SK-N-DZ (cell line): ENCODE results near the gene OGFOD2.
A peak's percentile ranks its signal among the peaks of the same experiment; 100 is the strongest.
"Not testable (repeated sequence)": the region's sequence is repeated elsewhere in the genome, so short reads cannot be mapped to it uniquely, and the experiment has no call there.

ENCODE experiments used
- DNase-seq: peaks from one replicate; pipeline ENCODE4 v3.0.0-alpha.2; 2015; ENCODE audit warnings: low spot score

The OGFOD2 gene

DNA sequence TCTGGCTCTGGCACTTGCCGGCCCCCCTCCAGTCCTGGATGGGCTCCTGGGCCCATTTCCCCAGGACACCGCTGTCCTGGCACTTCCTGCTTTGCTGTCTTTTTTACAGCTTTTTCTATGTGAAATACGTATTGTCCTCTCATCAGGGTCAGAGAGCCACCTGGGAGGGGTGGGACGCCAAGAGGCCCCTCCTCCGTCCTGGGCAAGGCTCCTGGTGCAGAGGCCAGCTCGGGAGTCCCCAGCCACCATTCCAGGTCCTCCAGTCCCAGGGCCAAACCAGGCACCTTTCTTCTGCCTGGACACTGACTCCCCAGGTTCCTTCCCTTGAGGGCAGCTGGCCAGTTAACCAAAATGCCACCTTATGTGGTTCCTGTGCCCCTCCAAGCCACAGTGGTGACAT is 28.2 kb downstream of the OGFOD2 start:
- DNase-seq, result no peak

DNA sequence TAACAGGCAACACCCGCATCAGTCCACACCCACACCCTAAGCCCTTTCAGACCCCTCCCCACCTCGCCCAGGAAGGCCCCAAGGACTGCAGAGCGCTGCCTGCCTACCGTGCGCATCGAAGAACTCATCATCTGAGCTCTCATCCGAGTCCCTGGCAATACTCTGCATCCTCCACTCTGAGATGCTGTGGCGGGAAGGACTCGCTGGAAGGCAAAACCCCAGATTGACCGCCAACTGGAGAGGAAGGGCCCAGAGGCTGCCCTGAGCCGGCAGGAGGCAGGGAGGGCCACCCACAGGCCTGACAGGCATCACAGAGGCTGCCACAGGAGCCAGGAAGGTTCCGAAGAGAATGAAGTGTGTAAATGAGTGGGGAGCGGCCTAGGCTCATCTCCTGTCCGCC is 29.2 kb downstream of the OGFOD2 start:
- DNase-seq, result no peak

DNA sequence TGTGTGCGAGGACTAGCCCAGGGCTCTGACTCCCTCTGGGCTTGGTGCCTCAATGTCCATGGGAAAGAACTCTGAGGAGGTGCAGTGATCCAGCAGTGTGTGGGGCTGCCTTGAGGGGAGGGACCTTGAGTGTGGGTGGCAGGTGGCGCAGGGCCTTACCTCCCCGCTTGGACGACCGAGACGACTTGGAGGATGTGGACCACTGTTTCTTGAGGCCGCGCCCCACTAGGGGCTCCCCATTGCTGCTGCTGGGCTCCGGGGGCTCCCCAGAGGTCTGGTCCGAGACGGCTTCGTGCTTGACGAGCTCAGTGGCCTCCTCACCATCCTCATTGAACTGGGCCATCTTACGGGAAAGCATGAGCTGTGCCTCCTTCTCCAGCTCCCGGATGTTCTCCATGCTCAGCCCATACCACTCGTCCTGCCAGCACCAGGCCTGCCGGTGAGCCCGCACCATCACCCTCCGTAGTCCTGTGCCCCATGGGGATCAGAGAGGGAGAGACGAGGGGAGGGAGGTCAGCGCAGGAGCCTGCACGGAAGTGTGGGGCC is 30.1 kb downstream of the OGFOD2 start:
- no peak for DNase-seq

DNA sequence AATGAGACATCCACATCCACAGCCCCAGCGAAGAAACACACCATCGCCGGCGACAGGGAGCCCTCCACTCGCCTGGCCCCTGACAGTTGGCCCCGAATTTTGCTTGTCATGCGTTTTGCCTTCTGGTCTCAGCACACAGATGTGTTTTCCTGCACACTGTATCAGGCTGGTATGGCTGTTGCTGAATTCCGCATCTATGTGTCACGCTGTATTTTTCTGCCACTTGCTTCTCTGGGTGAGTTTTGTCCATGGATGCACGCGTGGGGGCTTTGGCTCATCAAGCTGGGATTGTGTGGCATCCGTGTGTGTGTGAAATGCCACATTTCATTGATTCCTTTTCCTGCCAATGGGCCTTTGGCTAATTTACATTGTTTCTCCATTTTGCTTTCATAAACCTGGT is 31.9 kb downstream of the OGFOD2 start:
- DNase-seq, result no peak

DNA sequence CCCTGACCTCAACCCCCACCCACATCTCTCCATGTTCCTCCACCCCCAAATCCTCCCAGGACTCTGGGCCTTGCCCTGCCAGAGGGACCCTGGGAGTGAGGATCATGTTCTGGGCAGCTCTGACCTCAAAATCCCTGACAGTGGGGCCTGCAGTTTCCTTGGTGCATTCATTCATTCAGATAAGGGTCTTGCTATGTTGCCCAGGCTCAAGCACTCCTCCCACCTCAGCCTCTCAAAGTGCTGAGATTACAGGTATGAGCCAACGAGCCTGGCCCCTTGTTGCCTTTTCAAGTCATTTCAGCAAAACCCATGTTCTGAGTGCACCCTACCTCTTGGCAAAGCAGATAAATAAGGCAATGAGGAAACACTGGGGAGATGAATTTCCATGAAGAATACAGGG is 35.1 kb downstream of the OGFOD2 start:
- DNase-seq, result no peak

DNA sequence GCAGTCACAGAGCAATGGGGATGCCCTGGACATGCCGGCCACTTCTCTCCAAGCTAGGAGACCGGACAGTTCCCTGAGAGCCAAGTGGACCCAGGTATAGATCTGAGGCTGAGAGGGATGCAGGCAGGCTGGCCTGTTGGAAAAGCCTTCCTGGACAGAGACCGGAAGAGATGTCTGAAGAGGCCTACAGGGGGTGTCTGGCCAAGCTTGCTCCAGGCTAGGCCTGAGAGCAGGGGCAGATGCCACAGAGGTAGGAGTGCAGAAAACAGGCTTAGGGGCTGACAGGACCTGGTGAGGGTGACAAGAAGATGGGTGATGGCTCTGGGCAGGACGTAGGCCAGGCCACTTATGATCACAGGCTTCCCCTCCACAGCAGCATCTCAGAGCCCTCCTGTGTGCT is 35.6 kb downstream of the OGFOD2 start:
- DNase-seq, result peak; percentile 72

DNA sequence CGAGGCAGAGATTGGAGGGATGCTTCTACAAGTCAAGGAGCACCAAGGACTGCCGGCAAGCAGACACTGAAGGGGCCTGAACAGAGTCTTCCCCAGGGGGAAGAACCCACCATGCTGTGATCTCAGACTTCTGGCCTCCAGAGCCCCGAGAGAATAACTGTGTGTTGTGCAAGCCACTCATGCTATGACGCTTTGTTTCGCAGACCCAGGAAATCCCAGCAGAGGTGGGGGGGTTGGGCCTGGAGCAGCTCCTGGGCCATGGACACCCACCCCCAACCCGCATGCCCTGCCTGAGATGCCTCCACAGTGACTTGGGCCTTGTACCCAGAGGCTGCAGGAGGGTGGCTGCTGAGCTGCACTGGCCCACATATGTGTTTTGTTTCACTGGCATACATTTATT is 36.7 kb downstream of the OGFOD2 start:
- no peak for DNase-seq

DNA sequence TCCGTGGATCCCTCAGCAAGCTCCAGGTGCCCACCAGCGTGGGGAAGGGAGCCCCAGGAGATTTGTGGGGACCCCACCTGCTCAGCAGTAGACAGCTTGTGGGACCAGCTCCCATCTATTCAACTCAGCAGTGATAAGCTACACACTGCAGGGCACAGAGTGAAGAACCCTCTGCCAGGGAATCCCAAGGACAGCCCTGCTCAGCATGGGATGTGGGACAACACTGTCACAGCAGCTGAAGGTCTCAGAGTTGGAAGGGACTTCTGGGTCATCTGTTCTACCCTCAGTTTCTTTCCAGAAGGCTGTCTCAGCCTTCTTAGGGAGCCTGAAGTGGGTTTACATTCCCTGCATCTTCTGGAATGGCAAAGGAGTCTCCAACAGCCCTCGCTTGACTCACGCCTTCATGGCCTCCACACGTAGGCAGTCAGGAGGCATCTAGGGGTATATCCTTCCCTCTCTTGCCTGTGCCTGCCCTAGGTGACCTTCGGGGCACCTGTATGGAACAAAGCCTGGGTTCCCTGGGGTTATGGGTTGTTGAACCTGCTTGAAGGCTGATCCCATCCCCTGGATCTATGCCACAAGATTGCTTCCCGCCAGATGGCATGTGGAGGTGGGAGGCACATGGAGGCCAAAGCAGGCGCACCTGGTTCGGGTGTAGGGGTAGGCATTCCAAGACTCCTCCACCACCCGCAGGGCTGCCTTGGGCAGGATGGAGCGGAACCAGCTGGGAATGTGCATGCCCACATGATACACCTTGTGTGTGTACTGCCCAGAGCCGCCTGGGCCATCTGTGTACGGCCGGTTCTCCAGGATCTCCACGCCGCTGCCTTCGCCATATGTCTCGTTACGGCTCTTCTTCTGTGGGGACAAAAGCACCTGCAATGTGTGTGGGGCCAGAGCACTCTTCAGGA is 38.4 kb downstream of the OGFOD2 start:
- DNase-seq, result no peak

DNA sequence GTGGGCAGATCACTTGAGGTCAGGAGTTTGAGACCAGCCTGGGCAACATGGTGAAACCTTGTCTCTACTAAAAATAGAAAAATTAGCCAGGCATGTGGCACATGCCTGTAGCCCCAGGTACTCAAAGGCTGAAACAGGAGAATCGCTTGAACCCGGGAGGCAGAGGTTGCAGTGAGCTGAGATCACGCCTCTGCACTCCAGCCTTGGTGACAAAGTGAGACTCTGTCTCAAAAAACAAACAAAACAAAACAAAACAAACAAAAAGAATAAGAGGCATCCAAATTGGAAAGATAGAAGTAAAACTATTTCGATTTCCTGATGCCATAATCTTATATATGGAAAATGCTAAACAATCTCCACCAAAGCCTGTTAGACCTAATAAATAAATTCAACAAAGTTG is 39.4 kb downstream of the OGFOD2 start:
- DNase-seq, result not testable (repeated sequence)

DNA sequence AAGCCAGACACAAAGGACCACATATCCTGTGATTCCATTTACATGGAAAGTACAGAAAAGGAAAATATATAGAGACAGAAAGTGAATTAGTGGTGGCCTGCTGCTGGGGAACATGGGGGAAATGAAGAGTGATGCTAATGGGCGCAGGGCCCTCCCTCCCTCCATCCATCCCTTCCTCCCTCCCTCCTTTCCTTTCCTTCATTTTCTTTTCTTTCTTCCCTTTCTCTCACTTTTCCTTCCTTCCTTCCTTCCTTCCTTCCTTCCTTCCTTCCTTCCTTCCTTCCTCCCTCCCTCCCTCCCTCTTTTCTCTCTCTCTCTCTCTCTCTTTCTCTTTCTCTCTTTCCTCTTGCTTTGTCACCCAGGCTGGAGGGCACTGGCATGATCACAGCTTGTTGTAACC is 42.7 kb downstream of the OGFOD2 start:
- no peak for DNase-seq

DNA sequence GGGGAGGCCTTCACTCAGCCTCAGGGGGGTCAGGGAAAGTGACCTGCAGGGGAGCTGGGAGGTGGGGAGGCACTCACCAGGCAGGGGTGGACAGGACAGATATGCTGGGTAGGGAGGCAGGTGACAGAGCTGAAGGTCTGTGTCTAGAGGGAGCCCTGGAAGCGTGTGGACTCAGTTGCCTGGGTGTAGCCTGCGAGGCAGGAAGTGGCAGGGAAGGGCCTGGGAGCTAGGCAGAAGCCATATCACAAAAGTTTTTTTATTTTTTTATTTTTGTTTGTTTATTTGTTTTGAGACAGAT is 44.7 kb downstream of the OGFOD2 start:
- no peak for DNase-seq

DNA sequence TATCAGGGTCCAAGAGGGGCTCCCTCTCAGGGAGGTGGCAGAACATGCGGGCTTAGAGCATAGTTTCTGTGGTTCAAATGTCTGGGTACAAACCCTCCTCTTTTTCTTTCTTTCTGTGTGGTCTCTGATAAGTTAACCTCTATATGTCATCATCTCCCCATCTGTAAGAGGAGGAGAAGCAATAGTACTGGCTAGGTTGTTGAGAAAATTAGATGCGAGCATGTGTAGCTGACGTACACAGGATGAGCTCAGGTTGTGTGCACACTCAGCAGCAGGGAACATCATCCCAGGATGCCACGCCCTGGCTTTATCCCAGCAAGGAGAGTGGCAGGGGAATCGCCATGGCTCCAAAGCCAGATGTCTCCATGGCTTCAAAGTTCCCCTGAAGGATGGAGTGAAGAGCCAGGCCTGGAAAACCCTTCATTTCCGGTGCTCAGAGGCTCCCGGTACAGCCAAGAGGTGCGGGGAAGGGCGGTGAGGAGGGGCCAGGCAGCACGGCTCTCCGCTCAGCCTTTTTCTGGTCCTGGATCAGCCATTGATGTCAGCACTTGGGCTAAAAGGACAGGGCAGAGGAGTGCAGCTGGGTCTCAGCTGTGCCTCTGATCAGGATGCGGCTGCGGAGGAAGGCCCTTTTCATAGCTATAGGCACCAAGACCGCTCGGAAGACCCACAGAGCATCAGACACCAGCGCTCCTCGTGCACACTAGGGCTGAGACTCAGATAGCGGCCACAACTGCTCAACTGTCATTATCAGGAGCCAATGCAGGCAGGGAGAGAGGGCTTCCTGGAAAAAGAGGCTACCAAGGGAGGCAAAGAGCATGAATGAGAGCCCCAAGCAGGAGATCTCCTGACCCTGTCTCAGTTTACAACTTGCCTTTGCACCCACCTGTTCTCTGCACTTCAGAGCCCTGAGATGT is 46.9 kb downstream of the OGFOD2 start:
- no peak for DNase-seq

DNA sequence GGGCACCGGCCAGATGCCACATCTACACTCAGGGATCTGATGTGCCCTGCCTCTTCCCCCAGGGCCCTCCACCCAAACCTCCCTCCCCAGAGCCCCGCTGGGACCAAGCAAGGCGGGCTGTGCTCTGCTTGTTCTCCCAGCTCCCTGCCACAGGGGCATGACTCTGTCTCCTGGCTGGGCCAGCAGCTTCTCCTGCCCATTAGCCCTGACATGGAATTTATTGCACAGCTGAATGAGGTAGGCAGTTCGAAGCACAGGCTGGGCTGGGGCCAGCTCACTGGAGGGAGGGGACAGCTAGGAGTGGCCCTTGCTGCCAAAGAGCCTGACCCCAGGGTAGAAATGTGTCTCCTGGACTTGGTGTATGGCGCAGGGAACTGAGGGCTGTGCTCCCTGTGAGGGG is 47.8 kb downstream of the OGFOD2 start:
- no peak for DNase-seq

DNA sequence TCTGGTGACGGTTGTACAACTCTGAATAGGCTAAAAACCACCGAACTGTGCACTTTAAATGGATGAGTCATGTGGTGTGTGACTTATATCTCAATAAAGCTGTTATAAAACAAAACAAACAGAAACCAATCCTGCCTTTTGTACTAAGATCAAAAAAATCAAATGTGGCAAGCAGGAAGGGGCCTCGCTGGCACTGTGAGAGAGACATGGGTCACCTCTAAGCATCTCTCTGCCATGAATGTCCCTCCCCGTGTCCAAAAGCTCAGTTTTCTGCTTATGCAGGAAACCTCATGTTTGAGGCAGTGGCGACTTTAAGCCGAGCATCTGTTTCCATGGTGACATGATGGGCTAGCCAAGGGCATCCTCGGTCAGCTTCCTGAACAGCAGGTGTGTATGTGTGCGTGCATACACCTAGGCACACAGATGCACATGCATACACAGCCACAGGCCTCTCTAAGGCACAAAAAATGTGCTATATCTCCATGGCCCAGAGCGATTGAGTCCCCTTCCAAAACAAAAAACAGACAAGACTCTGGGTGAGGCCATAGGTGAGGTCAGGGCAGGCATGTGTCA is 49.9 kb downstream of the OGFOD2 start:
- DNase-seq, result no peak

DNA sequence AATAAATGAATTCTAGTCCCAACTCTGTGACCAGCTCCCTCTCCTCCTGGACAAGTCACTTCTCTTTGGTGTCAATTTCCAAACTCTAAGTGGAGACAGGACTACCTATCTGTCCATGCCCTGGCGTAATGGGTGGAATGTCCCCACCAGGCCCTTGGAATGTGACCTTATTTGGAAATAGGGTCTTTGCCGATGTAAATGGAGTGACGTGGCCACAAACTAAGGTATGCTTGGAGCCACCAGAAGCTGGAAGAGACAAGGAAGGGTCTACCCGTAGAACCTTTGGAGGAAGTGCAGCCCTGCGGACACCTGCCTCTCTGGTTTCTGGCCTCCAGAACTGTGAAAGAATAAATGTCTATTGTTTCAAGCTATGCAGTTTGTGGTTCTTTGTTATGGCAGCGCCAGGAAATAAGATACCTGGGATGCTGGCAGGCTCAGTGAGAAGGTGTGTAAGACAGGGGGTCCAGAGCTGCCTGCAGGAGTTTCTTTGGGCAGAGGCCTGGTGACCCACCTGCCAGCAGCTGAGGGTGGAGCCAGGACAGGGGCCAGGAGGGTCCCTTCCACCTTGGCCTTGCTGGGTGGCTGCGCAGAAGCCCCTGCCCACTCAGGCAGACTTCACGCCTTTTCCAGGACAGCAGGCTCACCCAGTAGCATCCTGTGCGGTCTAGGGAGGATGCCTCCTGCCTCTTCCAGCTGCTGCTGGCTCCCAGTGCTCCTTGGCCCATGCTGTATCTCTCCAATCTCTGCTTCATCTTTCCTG is 51.2 kb downstream of the OGFOD2 start:
- DNase-seq, result no peak

DNA sequence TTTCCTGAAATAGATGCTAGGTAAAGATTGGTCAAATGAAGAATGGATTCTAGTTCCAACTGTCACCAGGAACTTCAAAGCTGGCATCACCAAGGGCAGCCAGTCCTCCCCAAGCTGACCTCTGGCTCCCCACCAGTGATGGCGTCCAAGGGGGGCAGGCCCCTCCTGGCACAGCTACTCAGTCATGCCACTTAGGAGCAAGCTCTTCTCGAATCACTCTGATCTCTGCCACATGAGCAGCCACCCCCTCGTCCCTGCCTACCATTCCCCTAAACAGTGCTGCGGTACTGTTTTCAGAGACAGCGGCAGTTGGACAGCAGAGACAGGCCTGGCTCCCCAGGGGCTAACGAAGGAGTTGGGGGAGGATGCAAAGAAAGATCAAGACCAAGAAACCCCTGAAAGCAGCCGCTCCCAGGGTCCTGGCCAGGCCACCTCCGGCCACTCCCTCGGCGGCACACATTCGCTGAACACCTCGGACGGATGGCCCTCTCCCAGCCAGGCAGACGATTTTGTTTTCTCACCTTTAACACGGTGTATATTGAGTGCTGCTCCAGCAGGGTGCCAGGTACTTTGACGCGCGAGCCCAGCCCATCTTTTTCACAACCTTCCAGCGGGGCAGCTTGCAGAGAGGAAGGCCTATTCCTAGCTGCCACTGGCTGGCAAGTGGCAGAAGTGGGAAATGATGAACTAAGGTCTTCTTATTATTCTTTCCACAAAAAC is 52.8 kb downstream of the OGFOD2 start:
- DNase-seq, result no peak

DNA sequence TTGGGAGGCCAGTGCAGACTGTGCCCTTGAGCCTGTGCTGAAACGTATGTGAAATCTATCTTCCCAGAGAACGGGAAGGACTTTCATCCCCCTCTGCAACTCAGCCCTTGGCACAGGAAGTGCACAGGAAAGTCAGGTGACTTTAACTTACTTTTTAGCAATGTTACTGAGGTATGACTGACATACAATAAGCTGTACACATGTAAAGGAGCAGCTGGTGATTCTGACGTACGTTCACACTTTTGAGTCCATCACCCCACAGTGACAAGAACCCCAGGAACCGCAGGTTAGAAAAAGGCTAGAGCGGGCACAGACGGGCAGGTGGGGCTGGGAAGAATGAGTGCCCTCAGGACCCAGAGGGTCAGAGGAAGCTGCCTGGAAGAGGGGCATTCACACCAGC is 53.4 kb downstream of the OGFOD2 start:
- DNase-seq, result no peak

DNA sequence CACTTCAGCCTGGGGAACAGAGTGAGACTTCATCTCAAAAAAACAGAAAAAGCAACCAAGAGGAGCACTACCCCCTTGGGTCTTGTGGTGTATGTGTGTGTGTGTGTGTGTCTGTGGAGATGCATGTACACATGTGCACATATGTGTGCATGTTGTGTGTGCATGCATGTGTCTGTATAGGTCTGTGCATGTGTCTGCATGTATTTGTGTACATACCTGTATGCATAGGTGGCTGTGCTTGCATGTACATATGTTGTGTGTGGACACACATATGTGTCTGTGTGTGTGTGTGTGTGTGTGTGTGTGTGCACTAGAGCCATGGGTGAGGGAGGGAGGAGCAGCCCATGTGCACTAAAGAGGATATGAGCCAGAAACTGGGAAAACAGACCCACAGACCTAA is 54.5 kb downstream of the OGFOD2 start:
- no peak for DNase-seq
